K562 (cell line): Measurements from ENCODE around the gene FRMD4A. TPM values are rescaled to one million over a fixed set of nuclear protein-coding genes. Genes with fewer than 3 reads are reported as not detected.

ENCODE experiments used
- ATAC-seq: fragments of 200-7000 bp; cut with Tn5 transposase; 3 replicates; pipeline ENCODE4 v1.9.1; 2020; ENCODE audit warnings: moderate library complexity
- BruUV-seq: library from RNA; stranded (reverse); fragments of 400-500 nt; replicated peaks from 2 replicates; lab custom pipeline; 2021; lab: Mats Ljungman, UMichigan
- CTCF ChIA-PET: fragments of 300-600 bp; formaldehyde crosslinking; extraction: SDS; loops from one replicate; lab custom pipeline; 2021; ENCODE audit warnings: low intra/inter-chr PET ratio; lab: Yijun Ruan, JAX
- POLR2A ChIA-PET: fragments of 300-600, 350-650 bp; sonication (Branson Sonifier 250); formaldehyde crosslinking; extraction: SDS; loops from one replicate; lab custom pipeline; 2021; ENCODE audit warnings: antibody characterized with exemption, inconsistent platforms; lab: Yijun Ruan, JAX
- DNase-seq, 4 experiments: peaks; one replicate each; pipeline versions ENCODE4 v3.0.0 to v3.0.0-alpha.2; 2011 to 2018; ENCODE audit warnings: low spot score in 3 of 4, mixed read lengths in 3 of 4; ENCODE audit errors: extremely low read depth in 1 of 4
- FAIRE-seq: peaks from 2 replicates; lab custom pipeline; 2011; peaks lifted over from hg19 to GRCh38; lab: Jason Lieb, UNC
- H2AFZ ChIP-seq: 2 replicates; pipeline ENCODE4 v1.6.0; 2011; ENCODE audit warnings: low read depth, low read length, control low read depth, inconsistent platforms
- H3K27ac ChIP-seq: fragments of 200-600 bp; 3 replicates; pipeline ENCODE4 v1.8.0; 2011; ENCODE audit warnings: low read depth, mild to moderate bottlenecking, control low read depth, inconsistent platforms, low read length, moderate library complexity, mixed read lengths; ENCODE audit errors: extremely low read depth
- H3K27me3 ChIP-seq, 2 experiments: fragments of 300-600 bp in 1 of 2; 2 replicates in 1 of 2; 3 replicates in 1 of 2; pipeline versions ENCODE4 v1.6.0 to v1.8.0; 2011; ENCODE audit warnings: inconsistent platforms in 2 of 2, low read length in 2 of 2, mild to moderate bottlenecking in 1 of 2, mixed read lengths in 1 of 2, moderate library complexity in 1 of 2; ENCODE audit not compliant: control insufficient read depth in 2 of 2, insufficient read depth in 2 of 2
- H3K36me3 ChIP-seq: fragments of 300-600 bp; 3 replicates; pipeline ENCODE4 v1.8.0; 2011; ENCODE audit warnings: mild to moderate bottlenecking, low read length, inconsistent platforms; ENCODE audit not compliant: control insufficient read depth, insufficient read depth
- H3K4me1 ChIP-seq, 2 experiments: fragments of 200-600 bp in 1 of 2; replicated peaks in 1 of 2; 2 replicates in 1 of 2; 3 replicates in 1 of 2; pipeline versions ENCODE4 v1.5.1 to v1.8.0; 2011; ENCODE audit warnings: inconsistent platforms in 2 of 2, low read length in 2 of 2, mild to moderate bottlenecking in 1 of 2, mixed read lengths in 1 of 2, moderate library complexity in 1 of 2; ENCODE audit not compliant: control insufficient read depth in 2 of 2, insufficient read depth in 2 of 2
- H3K4me2 ChIP-seq: 2 replicates; pipeline ENCODE4 v1.6.1; 2011; ENCODE audit warnings: low read length, control low read depth, inconsistent platforms, mixed read lengths; ENCODE audit not compliant: insufficient read depth
- H3K4me3 ChIP-seq: fragments of 200-600 bp; sonication (generic), shearing (Covaris generic); 2 replicates; pipeline ENCODE4 v1.5.1; 2016; ENCODE audit warnings: control low read depth, inconsistent platforms
- H3K79me2 ChIP-seq: fragments of 200-600 bp; 3 replicates; pipeline ENCODE4 v1.8.0; 2011; ENCODE audit warnings: low read length, inconsistent platforms; ENCODE audit not compliant: control insufficient read depth, insufficient read depth
- H3K9ac ChIP-seq, 2 experiments: 2 replicates each; pipeline versions ENCODE4 v1.6.0 to v1.6.1; 2011; ENCODE audit warnings: low read depth in 2 of 2, low read length in 2 of 2, control low read depth in 1 of 2, inconsistent platforms in 1 of 2, mild to moderate bottlenecking in 1 of 2, mixed read lengths in 1 of 2; ENCODE audit not compliant: insufficient read depth in 1 of 2
- H3K9me1 ChIP-seq: one replicate; pipeline ENCODE4 v1.6.0; 2011; ENCODE audit warnings: inconsistent platforms, mild to moderate bottlenecking, low read length, moderate library complexity; ENCODE audit not compliant: control insufficient read depth, insufficient read depth
- H3K9me3 ChIP-seq: replicated peaks from 2 replicates; pipeline ENCODE4 v1.5.1; 2011; ENCODE audit warnings: low read depth, low read length, inconsistent platforms; ENCODE audit not compliant: control insufficient read depth, insufficient read depth
- H4K20me1 ChIP-seq: replicated peaks from 2 replicates; pipeline ENCODE4 v1.6.1; 2011; ENCODE audit warnings: low read length, inconsistent platforms, mixed read lengths; ENCODE audit not compliant: control insufficient read depth, insufficient read depth
- ATF7 ChIP-seq: fragments of 450-650 bp; IDR thresholded peaks from 2 replicates; pipeline ENCODE4 v1.7.1; 2014; ENCODE audit warnings: mild to moderate bottlenecking, moderate library complexity
- EHMT2 ChIP-seq: fragments of 450-650 bp; IDR thresholded peaks from 2 replicates; pipeline ENCODE4 v1.6.1; 2018; ENCODE audit warnings: antibody characterized with exemption
- LEF1 ChIP-seq: fragments of 450-650 bp; IDR thresholded peaks from 2 replicates; pipeline ENCODE4 v1.6.1; 2016; ENCODE audit warnings: mild to moderate bottlenecking
- RBM25 ChIP-seq: fragments of 200-400 bp; formaldehyde crosslinking; IDR thresholded peaks from 2 replicates; pipeline ENCODE4 v1.6.1; 2018; ENCODE audit warnings: low read length, low read depth, moderate library complexity; ENCODE audit not compliant: severe bottlenecking
- TCF7 ChIP-seq: sonication (generic); IDR thresholded peaks from 2 replicates; pipeline ENCODE4 v1.6.1; 2016; ENCODE audit warnings: antibody characterized with exemption, borderline replicate concordance
- ZNF146 ChIP-seq: IDR thresholded peaks from one replicate; pipeline ENCODE4 v1.6.1; 2018; ENCODE audit warnings: missing compliant biosample characterization; ENCODE audit not compliant: unreplicated experiment
- WGBS: fragments of 100-300 bp; shearing (Covaris generic); methylation state at CpG from one replicate; pipeline ENCODE4 v1.1.6; 2016; ENCODE audit warnings: low coverage, mixed read lengths; ENCODE audit not compliant: insufficient coverage; ENCODE audit errors: missing lambda C conversion rate; 5-methylcytosine and 5-hydroxymethylcytosine counted together
- in situ Hi-C: fragments of 300-500 bp; cut with MboI; formaldehyde crosslinking; loops from 4 replicates; pipeline ENCODE4 v1.15.0; 2018; ENCODE audit warnings: inconsistent platforms, mixed read lengths
- intact Hi-C: fragments of 100-400 bp; cut with micrococcal nuclease; formaldehyde crosslinking; loops from 2 replicates; pipeline ENCODE4 v1.14.2; 2022
- polyA plus RNA-seq, 8 experiments: library from polyadenylated mRNA; depleted of rRNA in 4 of 8; stranded (reverse) in 5 of 8; unstranded in 3 of 8; fragments of >200 nt; fragmentation: Nextera tagmentation in 2 of 8; fragmentation: Illumina TruSeq in 1 of 8; extraction: Ambion mirVana in 2 of 8; extraction: Trizol in 1 of 8; gene quantifications; 2 replicates each; pipeline versions ENCODE4 v1.2.1 to v1.2.3, GENCODE V29; 2011 to 2014; ENCODE audit warnings: inconsistent platforms in 1 of 8, missing spikeins in 1 of 8
- total RNA-seq, 7 experiments: library from RNA; depleted of rRNA in 6 of 7; stranded (reverse); fragments of >200 nt in 6 of 7; fragmentation: Illumina TruSeq in 2 of 7; extraction: Trizol in 2 of 7; gene quantifications; 2 replicates each; pipeline versions ENCODE4 v1.2.1 to v1.2.3, GENCODE V29; 2011 to 2021; ENCODE audit warnings: low replicate concordance in 1 of 7
- TF ChIP-seq, protein P1 (sequence below): sonication (generic); IDR thresholded peaks from 2 replicates; pipeline ENCODE4 v1.6.1; 2016

The FRMD4A gene
- total and polyA plus RNA-seq, 9 of the 15 experiments (the other 6 are each of a cell fraction or from before 2014, with no cell fraction given), result 0.80 to 5.2 (median 3.0) TPM

DNA sequence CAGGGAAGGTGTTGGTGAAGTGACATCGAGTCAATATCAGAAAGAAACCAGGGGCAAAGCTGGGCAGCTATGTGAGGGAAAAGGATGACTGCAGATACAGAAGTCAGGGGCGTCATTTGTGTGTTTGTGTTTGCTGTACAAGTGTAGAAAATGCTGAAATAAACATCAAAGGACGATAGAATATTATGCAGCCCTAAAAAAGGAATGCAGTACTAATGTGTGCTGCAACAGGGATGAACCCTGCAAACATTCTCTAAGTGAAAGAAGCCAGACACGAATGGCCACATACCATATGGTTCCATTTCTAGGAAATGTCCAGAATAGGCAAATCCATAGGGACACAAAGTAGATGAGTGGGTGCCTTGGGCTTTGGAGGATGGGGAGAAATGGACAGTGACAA, 610.0 kb downstream of the FRMD4A start:
- Histone ChIP-seq H3K9me3 (no peaks in the 10 kb centered on the region; the same call in 1 of the 2 replicates), H3K27me3 (peaks cover 30 to 42% of the 10 kb centered on the region in 2 experiments), H3K36me3 (no peaks in the 10 kb centered on the region), H3K9ac (no peak overlapping the region), H3K27ac (no peak overlapping the region), H3K9me1 (no peaks in the 10 kb centered on the region), H4K20me1 (no peaks in the 10 kb centered on the region), H3K79me2 (no peaks in the 10 kb centered on the region), H3K4me1 (peaks cover 0 to 9% of the 10 kb centered on the region in 2 experiments; a peak in 3 of 5 replicates), H3K4me2 (no peak overlapping the region), H3K4me3 (no peak overlapping the region), H2AFZ (no peak overlapping the region)
- peak; percentile 46 for TF ChIP-seq RBM25
- TF ChIP-seq ATF7, result no peak
- TF ChIP-seq, protein P1, sequence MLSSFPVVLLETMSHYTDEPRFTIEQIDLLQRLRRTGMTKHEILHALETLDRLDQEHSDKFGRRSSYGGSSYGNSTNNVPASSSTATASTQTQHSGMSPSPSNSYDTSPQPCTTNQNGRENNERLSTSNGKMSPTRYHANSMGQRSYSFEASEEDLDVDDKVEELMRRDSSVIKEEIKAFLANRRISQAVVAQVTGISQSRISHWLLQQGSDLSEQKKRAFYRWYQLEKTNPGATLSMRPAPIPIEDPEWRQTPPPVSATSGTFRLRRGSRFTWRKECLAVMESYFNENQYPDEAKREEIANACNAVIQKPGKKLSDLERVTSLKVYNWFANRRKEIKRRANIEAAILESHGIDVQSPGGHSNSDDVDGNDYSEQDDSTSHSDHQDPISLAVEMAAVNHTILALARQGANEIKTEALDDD, result no peak
- TF ChIP-seq TCF7, result peak; percentile 68; the same call in 1 of the 2 replicates
- TF ChIP-seq LEF1, result peak; percentile 81; the same call in 1 of the 2 replicates
- TF ChIP-seq EHMT2, result no peak
- TF ChIP-seq ZNF146 (CRISPR knock-in tag), result peak; percentile 76
- in situ Hi-C loops (no loop called here), intact Hi-C loops (loop anchor here (5.0 kb wide), 1 partner anchor 58 kb away; no protein-coding TSS in a partner anchor)
- no peak for DNase-seq
- POLR2A ChIA-PET, result interaction anchor here (1.2 kb wide), 1 partner anchor 9 kb away, joined by 3 read pairs; no protein-coding TSS in a partner anchor
- no TSS peak for BruUV-seq
- WGBS, result 2% methylated on average over 4 of the region's 4 CpGs
- CTCF ChIA-PET, result no interaction called here
- ATAC-seq, result no peak
- FAIRE-seq, result no peak
